ENCODE results near the gene VSIR. TPM values are rescaled to one million over a fixed set of nuclear protein-coding genes. Genes with fewer than 3 reads are reported as not detected.
A peak's percentile ranks its signal among the peaks of the same experiment; 100 is the strongest.

The VSIR gene
- polyA plus RNA-seq, 1 of the 3 experiments (the other 2 are of a cell fraction): 11.3 TPM

DNA sequence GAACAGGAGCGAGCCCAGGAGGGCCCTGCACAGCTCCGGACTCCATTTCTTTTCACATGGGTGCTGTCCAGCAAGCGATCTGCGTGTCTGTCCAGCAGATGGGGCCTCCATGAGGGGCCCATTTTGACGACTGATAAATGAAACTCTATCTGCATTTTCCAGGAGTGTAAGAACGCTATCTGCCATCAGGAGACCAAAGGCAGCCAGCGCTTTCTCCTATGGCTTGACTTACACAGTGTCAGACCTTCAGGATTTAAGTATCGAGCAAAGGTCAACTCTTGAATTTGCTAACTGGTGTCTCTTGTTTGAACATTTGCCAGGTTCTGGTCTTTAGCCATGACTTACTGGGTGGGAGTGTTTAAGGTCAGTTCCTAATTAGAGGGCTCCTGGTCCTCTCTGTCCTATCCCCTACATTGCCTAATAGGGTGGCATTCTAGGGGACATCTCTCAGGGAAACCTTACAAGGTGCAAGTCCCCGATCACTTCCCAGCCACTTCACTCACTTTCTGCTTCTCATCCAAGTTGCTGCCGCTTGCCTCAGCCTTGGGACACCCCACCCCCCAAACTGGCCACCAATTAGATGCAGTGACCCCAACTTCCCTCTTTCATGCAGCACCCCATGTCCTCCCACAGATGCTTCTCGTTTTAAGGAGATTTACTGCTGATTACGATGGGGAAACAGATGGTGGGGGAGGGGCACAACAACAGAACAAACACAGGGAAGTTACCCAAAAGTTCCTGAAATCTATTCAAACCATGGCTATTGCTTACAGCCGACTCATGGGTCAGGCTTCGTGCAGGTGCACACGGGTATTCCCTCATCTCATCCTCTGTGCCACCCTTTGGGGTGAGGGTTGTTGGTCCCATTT, 20.0 kb downstream of the VSIR start:
- Histone ChIP-seq H3K79me2 (ENCODE audit: insufficient read depth) (no peaks in the 10 kb centered on the region), H3K9ac (no peak overlapping the region), H3K27ac (ENCODE audit: low read depth in 2 of 2, low read length in 1 of 2) (no peak overlapping the region), H3K4me2 (no peak overlapping the region), H3K36me3 (replicated peaks in 1 of 2; ENCODE audit: control insufficient read depth in 1 of 2, insufficient read depth in 2 of 2, low read length in 1 of 2) (no peaks in the 10 kb centered on the region), H3K9me3 (no peaks in the 10 kb centered on the region), H4K20me1 (ENCODE audit: insufficient read depth) (no peaks in the 10 kb centered on the region), H2AFZ (ENCODE audit: low read depth) (no peak overlapping the region), H3K4me1 (ENCODE audit: control insufficient read depth in 1 of 2, insufficient read depth in 2 of 2, low read depth in 1 of 2, low read length in 1 of 2) (peaks cover 0 to 24% of the 10 kb centered on the region in 2 experiments; a peak in 1 of 4 replicates), H3K9me2 (no peaks in the 10 kb centered on the region), H3K4me3 (ENCODE audit: low read depth in 2 of 2, low read length in 1 of 2) (no peak overlapping the region), H3K27me3 (ENCODE audit: insufficient read depth) (no peaks in the 10 kb centered on the region), H3F3A (replicated peaks; ENCODE audit: insufficient read depth) (no peaks in the 10 kb centered on the region)
- ChIA-PET CTCF (interaction anchor here (0.8 to 1.5 kb wide), 5 partner anchors 9 to 57 kb away, joined by 3 to 10 read pairs (median 4); partner anchors contain the start of gene VSIR), POLR2A (interaction anchor here (1.5 kb wide), 1 partner anchor 128 kb away, joined by 4 read pairs; no protein-coding TSS in a partner anchor)
- TF ChIP-seq RXRA (IDR thresholded peaks at IDR 0.05; ENCODE audit: borderline replicate concordance, low read depth): no peak
- no peak for TF ChIP-seq MEF2A (IDR thresholded peaks at IDR 0.05; ENCODE audit: borderline replicate concordance, low read depth)
- TF ChIP-seq GABPA (IDR thresholded peaks at IDR 0.05; ENCODE audit: low read depth): no peak
- no peak for TF ChIP-seq SMC3 (IDR thresholded peaks at IDR 0.05; ENCODE audit: low read depth, low read length)
- TF ChIP-seq JUND (IDR thresholded peaks at IDR 0.05): no peak
- TF ChIP-seq, protein P1, sequence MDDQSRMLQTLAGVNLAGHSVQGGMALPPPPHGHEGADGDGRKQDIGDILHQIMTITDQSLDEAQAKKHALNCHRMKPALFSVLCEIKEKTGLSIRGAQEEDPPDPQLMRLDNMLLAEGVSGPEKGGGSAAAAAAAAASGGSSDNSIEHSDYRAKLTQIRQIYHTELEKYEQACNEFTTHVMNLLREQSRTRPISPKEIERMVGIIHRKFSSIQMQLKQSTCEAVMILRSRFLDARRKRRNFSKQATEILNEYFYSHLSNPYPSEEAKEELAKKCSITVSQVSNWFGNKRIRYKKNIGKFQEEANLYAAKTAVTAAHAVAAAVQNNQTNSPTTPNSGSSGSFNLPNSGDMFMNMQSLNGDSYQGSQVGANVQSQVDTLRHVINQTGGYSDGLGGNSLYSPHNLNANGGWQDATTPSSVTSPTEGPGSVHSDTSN (IDR thresholded peaks at IDR 0.05): no peak
- TF ChIP-seq, protein P2, sequence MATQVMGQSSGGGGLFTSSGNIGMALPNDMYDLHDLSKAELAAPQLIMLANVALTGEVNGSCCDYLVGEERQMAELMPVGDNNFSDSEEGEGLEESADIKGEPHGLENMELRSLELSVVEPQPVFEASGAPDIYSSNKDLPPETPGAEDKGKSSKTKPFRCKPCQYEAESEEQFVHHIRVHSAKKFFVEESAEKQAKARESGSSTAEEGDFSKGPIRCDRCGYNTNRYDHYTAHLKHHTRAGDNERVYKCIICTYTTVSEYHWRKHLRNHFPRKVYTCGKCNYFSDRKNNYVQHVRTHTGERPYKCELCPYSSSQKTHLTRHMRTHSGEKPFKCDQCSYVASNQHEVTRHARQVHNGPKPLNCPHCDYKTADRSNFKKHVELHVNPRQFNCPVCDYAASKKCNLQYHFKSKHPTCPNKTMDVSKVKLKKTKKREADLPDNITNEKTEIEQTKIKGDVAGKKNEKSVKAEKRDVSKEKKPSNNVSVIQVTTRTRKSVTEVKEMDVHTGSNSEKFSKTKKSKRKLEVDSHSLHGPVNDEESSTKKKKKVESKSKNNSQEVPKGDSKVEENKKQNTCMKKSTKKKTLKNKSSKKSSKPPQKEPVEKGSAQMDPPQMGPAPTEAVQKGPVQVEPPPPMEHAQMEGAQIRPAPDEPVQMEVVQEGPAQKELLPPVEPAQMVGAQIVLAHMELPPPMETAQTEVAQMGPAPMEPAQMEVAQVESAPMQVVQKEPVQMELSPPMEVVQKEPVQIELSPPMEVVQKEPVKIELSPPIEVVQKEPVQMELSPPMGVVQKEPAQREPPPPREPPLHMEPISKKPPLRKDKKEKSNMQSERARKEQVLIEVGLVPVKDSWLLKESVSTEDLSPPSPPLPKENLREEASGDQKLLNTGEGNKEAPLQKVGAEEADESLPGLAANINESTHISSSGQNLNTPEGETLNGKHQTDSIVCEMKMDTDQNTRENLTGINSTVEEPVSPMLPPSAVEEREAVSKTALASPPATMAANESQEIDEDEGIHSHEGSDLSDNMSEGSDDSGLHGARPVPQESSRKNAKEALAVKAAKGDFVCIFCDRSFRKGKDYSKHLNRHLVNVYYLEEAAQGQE (IDR thresholded peaks at IDR 0.05; ENCODE audit: low read depth, low read length): peak; percentile 77
- WGBS (ENCODE audit: low lambda C conversion rate): 81% methylated on average over 14 of the region's 15 CpGs
- DNase-seq: no peak

DNA sequence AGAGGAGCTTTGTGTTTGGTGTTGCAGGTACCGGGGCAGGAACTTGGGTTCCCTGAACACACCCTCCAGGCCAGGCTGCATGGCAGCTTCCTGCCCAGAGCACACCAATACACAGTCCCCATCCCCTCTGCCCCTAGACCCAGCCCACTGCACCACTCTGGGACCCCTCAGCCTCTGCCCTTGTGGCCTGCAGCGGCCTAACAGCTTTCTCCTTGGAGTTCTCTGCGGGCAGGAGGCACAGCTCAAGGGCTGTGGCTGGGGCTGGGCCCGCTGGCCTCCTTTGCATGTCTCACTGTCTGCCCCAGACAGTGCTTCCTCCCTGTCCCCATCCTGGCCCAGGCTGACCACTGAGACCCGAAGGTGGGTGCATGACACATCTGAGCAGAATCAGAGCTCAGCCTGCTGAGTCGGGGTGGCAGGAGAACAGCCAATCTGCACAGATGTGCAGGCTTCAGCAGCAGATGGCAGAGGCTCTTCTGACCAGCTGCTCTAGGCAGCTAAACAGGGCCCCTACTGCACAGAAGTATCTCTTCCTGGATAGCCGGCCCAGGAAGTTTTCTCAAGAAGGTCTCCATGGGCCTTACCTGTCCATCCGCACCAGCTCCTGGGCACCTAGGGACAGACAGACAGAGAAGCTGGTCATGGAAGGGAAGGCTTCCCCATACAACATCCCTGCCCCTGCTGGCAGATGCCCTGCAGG, 20.8 kb downstream of the VSIR start:
- no peaks in the 10 kb centered on the region for H3F3A ChIP-seq (replicated peaks; ENCODE audit: insufficient read depth)
- no peak overlapping the region for H2AFZ ChIP-seq (ENCODE audit: low read depth)
- H3K36me3 ChIP-seq (replicated peaks in 1 of 2; ENCODE audit: control insufficient read depth in 1 of 2, insufficient read depth in 2 of 2, low read length in 1 of 2): no peaks in the 10 kb centered on the region
- DNase-seq: no peak
- H3K9ac ChIP-seq: no peak overlapping the region
- ChIA-PET CTCF (interaction anchor here (0.8 to 2.1 kb wide), 7 partner anchors 10 to 144 kb away, joined by 3 to 10 read pairs (median 4); partner anchors contain the start of gene VSIR), POLR2A (interaction anchor here (1.5 kb wide), 1 partner anchor 129 kb away, joined by 4 read pairs; no protein-coding TSS in a partner anchor)
- H3K4me3 ChIP-seq (ENCODE audit: low read depth in 2 of 2, low read length in 1 of 2): no peak overlapping the region
- no peaks in the 10 kb centered on the region for H4K20me1 ChIP-seq (ENCODE audit: insufficient read depth)
- 81% methylated on average over 5 of the region's 8 CpGs for WGBS (ENCODE audit: low lambda C conversion rate)
- H3K4me1 ChIP-seq (ENCODE audit: control insufficient read depth in 1 of 2, insufficient read depth in 2 of 2, low read depth in 1 of 2, low read length in 1 of 2): peaks cover 0 to 24% of the 10 kb centered on the region in 2 experiments; a peak in 1 of 4 replicates
- H3K4me2 ChIP-seq: no peak overlapping the region
- H3K27me3 ChIP-seq (ENCODE audit: insufficient read depth): no peaks in the 10 kb centered on the region
- no peaks in the 10 kb centered on the region for H3K79me2 ChIP-seq (ENCODE audit: insufficient read depth)
- TF ChIP-seq, protein P3, sequence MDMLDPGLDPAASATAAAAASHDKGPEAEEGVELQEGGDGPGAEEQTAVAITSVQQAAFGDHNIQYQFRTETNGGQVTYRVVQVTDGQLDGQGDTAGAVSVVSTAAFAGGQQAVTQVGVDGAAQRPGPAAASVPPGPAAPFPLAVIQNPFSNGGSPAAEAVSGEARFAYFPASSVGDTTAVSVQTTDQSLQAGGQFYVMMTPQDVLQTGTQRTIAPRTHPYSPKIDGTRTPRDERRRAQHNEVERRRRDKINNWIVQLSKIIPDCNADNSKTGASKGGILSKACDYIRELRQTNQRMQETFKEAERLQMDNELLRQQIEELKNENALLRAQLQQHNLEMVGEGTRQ (IDR thresholded peaks at IDR 0.05; ENCODE audit: borderline replicate concordance, low read depth, low read length): no peak
- TF ChIP-seq NRF1 (IDR thresholded peaks at IDR 0.05; ENCODE audit: low read depth, low read length): no peak
- no peak for TF ChIP-seq FOSL2 (IDR thresholded peaks at IDR 0.05; ENCODE audit: borderline replicate concordance, low read depth)
- no peak for TF ChIP-seq NFIC (IDR thresholded peaks at IDR 0.05; ENCODE audit: borderline replicate concordance)
- H3K9me2 ChIP-seq: no peaks in the 10 kb centered on the region
- no peak overlapping the region; a peak in 1 of 4 replicates for H3K27ac ChIP-seq (ENCODE audit: low read depth in 2 of 2, low read length in 1 of 2)
- no peaks in the 10 kb centered on the region for H3K9me3 ChIP-seq
